SK-MEL-5 (cell line): ENCODE data around the gene NFATC3. TPM values are rescaled to one million over a fixed set of nuclear protein-coding genes. Genes with fewer than 3 reads are reported as not detected.
"Not testable (repeated sequence)": the region's sequence is repeated elsewhere in the genome, so short reads cannot be mapped to it uniquely, and the experiment has no call there.

Experiments used
- DNase-seq: peaks from one replicate; pipeline ENCODE4 v3.0.0-alpha.2; 2016; ENCODE audit warnings: low read depth, low spot score
- in situ Hi-C: cut with HindIII; loops from 2 replicates; pipeline ENCODE4 v1.10.0; 2016; ENCODE audit warnings: low sequenced_read_pairs, high pct_unique_total_duplicates, low pct_unique_long_range_greater_than_20kb
- total RNA-seq: library from RNA; depleted of rRNA; stranded (reverse); fragments of >200 nt; shearing (Covaris generic); gene quantifications from 2 replicates; pipeline ENCODE4 v1.2.3, GENCODE V29; 2014

NFATC3 gene
- total RNA-seq, 1 experiment from 2014 or later, result 13.8 TPM

DNA sequence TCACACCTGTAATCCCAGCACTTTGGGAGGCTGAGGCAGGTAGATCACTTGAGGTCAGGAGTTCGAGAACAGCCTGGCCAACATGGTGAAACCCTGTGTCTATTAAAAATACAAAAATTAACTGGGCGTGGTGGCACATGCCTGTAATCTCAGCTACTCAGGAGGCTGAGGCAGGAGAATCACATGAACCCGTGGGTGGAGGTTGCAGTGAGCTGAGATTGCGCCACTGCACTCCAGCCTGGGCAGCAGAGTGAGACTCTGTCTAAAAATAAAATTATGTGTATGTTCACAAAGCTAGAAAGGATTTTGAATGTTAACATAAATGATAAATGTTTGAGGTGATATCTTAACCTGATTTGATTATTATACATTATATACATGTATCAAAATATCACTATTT lies 47.8 kb downstream of the NFATC3 start:
- in situ Hi-C loops, result not testable (repeated sequence)

DNA sequence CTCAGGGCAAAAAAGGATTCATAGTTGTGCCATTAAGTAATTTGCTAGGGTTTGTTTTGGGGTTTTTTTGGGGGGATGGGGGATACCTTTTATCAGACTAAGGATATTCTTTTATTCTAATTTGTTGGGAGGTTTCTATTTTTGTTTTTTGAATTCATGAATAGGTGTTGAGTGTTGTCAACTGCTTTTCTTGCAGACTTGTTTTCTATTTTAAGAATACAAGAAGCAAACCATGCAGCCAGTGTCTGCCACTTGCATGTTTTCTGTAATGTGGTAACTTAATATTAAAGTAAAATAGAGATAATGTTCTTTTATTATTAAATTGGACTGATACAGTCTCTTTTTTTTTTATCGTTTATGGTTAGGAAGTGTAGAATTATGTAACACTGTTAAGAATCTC lies 49.5 kb downstream of the NFATC3 start:
- no peak for DNase-seq
- in situ Hi-C loops, result no loop called here

More for the DNA sequence above, 47.8 kb downstream of the NFATC3 start:
- DNase-seq, result not testable (repeated sequence)

DNA sequence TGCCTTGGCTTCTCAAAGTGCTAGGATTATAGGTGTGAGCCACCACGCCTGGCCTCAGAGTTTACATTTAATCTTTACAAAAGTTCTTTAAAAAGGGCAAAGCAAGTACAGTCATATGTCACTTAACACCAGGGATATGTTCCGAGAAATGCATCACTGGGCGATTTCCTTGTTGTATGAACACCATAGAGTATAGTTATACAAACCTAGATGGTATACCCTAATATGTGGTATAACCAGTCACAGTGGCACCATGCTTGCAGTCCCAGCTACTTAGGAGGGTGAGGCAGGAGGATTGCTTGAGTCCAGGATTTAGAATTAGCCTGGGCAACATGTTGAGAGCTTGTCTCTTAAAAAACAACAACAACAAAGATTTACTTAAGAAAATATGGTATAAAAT lies 51.3 kb downstream of the NFATC3 start:
- no peak for DNase-seq
- in situ Hi-C loops, result no loop called here

DNA sequence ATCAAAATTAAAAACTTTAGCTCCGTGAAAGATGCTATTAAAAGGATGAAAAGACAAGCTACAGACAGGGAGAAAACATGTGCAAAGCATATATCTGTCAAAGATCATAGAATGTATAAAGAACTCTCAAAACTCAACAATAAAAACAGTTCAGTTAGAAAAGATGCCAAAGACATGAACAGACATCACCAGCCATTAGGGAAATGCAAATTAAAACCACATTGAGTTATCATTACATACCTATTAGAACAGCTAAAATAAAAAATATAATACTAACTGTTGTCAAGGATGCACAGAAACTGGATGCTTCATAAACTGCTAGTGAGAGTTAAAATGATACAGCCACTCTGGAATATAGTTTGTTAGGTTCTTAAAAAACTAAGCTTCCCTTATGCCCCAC lies 58.8 kb downstream of the NFATC3 start:
- in situ Hi-C loops, result no loop called here
- no peak for DNase-seq

DNA sequence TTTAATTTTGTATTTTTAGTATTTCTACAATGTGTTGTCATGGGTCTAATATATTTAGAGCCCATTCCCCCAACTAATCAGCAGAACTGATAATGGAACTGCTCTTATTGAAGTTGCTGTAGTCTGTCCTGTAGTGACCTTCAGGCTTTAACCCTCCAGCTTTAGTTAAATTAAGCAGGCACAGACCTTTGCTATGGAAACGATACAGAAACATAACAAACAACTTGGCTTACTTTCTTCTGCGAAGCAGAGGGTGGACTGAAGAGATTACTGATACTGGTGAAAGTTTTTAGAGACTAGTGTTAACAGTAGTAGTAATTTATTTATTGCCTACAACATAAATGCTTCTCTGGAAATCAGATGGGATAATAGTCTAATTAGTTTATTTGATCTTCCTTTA lies 61.4 kb downstream of the NFATC3 start:
- in situ Hi-C loops, result no loop called here
- DNase-seq, result no peak

DNA sequence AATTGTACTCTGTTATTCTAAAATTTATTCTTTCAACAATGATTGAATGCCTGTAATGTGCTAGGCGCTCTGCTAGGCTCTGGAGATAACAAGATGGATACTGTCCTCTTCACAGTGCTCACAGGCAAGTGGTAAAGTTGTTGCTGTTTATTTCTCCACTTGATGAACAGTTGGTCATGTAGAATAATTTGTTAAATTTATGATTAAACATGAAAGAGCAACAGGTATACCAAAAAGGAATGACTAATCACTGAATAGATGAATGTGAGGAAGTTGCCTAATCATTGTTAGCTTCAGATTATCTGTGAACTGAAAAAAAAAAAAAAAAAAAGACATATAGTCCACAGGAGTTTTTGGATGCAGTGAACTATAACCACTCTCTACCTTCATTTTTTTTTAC lies 62.3 kb downstream of the NFATC3 start:
- in situ Hi-C loops, result no loop called here

DNA sequence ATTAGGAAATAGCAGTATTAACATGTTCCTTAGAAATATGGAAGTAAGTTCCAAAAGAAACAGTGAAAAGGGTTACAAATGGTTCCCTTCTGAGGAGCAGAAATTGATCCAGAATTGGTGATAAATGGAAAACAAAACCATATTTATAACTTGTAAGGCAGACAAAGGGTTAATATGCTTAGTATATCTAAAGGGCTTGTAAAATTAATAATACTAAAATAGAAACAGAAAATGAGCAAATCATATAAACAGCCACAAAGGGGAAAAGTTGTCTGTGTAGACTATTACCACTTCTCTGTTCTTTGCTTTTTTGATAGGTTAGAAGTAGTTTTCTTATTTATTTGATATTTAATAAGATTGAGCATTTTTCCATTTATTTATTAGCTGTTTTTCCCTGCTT lies 64.4 kb downstream of the NFATC3 start:
- in situ Hi-C loops, result no loop called here
- no peak for DNase-seq

More for the DNA sequence above, 62.3 kb downstream of the NFATC3 start:
- DNase-seq, result no peak

DNA sequence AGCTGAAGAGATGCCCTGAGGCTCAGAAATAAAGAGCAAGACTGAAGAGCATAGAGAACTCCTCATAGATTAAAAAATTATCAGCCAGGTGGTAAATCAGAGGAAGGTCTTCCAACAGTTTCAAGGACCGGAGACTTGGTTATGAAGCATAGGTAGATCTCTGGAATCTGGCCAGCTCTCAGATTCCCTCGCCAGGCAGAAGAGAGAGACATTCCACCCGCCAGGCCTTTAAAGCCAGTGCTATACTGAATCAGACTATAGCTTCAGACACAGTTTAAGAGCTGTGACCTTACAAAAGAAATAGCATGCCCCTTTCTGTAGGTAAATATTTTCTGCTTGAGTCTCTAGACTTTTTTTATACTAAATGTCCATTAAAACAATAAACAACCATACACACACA lies 70.3 kb downstream of the NFATC3 start:
- in situ Hi-C loops, result no loop called here

DNA sequence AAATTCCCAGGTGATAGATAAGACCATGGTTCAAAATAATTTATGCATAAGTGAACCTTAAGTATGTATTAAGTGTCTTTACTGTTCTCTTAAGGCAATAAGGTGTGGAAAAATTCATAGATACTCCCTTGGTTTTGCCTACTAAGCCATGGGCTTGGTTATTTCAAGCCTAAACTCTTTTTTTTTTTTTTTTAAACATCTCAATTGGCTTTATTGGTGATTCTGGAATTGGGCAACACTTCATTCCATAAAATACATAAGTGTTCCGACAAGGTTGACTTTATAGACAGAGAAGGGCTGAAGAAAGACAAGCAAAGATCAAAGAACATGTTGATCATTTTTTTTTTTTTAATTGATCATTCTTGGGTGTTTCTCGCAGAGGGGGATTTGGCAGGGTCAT lies 77.2 kb downstream of the NFATC3 start:
- in situ Hi-C loops, result no loop called here
- DNase-seq, result no peak

More for the DNA sequence above, 70.3 kb downstream of the NFATC3 start:
- DNase-seq, result no peak

DNA sequence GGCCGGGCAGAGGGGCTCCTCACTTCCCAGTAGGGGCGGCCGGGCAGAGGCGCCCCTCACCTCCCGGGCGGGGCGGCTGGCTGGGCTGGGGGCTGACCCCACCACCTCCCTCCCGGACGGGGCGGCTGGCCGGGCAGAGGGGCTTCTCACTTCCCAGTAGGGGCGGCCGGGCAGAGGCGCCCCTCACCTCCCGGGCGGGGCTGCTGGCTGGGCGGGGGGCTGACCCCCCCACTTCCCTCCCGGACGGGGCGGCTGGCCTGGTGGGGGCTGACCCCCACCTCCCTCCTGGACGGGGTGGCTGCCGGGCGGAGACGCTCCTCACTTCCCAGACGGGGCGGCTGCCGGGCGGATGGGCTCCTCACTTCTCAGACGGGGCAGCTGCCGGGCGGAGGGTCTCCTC lies 78.1 kb downstream of the NFATC3 start:
- in situ Hi-C loops, DNase-seq: not testable (repeated sequence)

DNA sequence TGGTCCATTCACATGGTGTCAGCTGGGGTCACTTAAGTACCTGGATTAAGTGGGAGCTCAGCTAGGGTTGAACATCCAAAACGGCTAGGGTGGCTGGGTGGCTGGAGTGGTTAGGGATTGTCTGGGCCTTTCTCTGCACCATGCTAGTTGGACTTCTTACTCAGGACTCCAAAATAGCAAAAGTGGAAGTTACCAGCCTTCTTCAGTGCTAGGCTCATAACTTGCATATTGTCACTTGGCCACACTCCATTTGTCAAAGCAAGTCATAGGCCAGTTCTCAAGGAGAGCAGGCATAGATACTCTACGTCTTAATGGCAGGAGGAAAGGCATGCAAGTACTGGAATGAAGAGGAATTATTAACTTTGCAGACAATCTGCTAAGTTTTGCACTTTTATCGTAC lies 81.1 kb downstream of the NFATC3 start:
- in situ Hi-C loops, result no loop called here
- no peak for DNase-seq

DNA sequence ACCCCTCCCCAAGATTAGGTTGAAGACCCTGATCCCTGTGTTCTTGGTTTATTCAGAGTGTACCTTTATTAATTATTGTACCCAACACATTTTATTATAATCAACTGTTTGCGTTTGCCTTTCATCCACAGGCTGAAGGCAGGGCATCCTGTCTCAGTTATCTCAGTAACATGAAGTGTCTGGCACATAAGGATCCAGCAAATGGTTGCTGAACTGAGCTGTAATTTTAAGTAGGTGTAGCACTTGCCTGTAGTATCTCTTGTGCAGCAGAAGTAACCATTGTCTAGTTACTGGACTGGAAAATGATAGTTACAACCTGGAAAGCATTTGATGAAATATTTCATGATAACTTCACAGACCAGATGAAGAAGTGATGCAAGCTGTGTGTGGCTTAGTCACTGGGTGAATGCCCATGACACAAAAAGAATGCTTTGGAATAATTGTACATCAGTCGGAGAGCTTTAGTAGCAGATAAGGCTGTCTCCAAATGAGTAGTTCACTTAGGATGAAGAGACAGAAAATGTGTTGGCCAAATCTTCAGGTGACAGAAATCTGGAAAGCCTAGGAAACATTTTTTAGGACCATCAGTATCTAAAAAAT lies 94.1 kb downstream of the NFATC3 start:
- no peak for DNase-seq

DNA sequence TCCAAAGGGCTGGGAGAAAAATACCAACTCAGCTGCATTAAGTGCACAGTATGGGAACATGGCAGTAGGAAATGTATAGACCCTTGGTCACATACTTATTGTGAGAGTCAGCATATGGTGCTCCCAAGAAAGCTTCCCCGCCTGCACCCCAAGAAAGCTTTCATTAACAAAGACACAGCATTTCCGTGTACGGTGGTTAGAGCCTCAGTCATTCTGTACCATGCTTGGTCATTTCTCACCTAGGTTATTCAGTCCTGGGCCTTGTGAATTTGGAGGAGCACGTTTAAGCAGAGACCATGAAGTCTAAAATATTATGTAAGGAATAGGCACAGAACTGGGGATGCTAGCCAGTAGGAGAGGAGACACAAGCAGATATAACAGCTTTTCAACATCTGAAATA lies 94.7 kb downstream of the NFATC3 start:
- in situ Hi-C loops, result no loop called here
- DNase-seq, result no peak

More for the DNA sequence above, 94.1 kb downstream of the NFATC3 start:
- in situ Hi-C loops, result no loop called here

DNA sequence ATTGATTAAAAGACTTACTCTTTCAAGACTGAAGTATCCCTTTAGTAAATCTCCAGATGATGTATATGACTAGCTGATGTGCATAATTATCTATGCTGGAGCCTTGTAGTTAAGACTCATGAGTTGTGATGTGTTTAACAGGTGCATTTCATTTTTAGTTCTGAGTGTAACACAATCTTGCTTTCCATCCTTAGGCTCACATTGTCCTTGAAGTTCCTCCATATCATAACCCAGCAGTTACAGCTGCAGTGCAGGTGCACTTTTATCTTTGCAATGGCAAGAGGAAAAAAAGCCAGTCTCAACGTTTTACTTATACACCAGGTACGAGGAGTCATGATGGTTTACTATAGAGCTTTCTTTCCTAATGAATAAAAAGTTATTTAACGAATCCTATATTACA lies 97.9 kb downstream of the NFATC3 start:
- DNase-seq, result no peak
- in situ Hi-C loops, result no loop called here

DNA sequence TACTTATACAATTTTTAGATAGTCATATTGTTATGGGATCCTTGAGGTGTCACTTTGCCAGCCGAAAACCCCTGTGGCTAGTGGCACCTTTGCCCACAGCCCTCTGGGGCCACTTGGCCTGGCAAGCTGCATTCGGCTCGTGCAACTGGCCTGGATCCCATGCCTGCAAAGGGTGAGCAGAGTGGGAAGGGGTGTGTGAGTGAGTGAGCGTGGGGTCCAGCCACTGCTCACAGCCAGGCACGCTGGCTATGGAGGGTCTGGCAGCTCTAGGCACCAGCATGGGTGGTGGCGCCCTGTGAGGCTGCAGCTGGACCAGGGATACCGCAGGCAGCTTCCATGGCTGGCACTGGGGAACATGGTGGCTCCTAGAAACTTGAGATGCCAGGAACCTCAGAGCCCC lies 101.7 kb downstream of the NFATC3 start:
- in situ Hi-C loops, result no loop called here
- no peak for DNase-seq

DNA sequence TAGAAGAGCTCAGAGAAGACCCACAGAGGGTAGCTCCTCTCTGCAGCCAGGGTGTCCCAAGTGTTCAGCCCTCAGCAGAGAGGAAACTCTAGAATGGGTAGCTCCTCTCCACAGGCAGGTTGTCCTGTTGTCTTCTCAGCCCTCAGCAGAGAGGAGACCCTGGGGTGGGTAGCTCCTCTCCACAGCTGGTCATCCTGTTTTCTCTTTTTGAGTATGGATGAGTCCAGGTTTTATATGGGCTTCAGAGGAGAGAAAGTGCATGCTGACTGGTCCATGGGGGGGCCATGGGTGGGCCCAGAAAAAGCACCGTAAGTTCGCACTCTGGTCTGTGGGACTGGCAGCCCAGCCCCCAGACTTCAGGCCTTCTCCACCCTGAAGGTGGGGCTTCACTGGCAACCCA lies 102.3 kb downstream of the NFATC3 start:
- in situ Hi-C loops, result no loop called here
- DNase-seq, result no peak

DNA sequence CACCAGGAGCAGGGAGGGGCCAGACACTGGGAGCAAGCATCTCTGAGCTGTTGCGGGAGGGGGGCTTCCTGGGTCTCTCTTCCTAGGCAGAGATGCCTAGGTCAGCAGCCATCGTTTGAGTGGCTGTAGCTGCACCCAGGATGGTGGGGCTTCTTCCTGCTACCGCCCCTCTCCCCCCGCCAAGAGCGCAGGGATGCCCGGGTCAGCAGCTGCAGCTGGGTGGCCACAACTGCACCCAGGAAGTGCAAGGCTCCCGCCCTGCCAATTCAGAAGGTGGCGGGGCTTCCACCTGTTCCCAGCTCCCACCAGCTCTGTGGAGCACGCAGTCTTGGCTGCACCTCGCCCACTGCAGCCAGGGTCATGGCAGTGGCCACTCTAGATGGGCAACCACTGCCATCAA lies 103.0 kb downstream of the NFATC3 start:
- in situ Hi-C loops, result no loop called here
- DNase-seq, result no peak

DNA sequence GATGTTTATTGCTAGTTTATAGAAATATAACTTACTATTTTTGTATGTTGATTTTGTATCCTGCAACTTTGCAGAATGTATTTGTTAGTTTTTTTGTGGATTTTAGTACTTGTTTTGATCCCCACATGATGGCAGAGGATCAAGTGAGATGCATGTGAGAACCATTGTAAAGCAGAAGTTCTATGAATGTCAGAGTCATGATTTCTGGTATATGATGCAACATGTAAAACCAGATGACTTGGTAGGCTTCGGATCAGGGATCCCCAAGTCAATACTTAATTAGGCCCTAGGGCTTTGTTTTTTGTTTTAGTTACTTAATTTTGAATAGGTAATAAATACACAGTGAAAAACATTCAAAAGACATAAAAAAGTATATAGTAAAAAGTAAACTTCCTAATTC lies 104.9 kb downstream of the NFATC3 start:
- DNase-seq, result peak; percentile 35
- in situ Hi-C loops, result no loop called here

DNA sequence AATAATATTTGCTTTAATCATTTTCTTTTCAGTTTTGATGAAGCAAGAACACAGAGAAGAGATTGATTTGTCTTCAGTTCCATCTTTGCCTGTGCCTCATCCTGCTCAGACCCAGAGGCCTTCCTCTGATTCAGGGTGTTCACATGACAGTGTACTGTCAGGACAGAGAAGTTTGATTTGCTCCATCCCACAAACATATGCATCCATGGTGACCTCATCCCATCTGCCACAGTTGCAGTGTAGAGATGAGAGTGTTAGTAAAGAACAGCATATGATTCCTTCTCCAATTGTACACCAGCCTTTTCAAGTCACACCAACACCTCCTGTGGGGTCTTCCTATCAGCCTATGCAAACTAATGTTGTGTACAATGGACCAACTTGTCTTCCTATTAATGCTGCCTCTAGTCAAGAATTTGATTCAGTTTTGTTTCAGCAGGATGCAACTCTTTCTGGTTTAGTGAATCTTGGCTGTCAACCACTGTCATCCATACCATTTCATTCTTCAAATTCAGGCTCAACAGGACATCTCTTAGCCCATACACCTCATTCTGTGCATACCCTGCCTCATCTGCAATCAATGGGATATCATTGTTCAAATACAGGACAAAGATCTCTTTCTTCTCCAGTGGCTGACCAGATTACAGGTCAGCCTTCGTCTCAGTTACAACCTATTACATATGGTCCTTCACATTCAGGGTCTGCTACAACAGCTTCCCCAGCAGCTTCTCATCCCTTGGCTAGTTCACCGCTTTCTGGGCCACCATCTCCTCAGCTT lies 105.8 kb downstream of the NFATC3 start:
- in situ Hi-C loops, result no loop called here
- DNase-seq, result peak; percentile 26
